Neural cell (in vitro differentiated cells): ENCODE measurements around the gene ATF7.

Experiments used
- CTCF ChIP-seq: fragments of 450-650 bp; IDR thresholded peaks from 2 replicates; pipeline ENCODE4 v1.5.1; 2014; ENCODE audit warnings: antibody characterized with exemption, mild to moderate bottlenecking, moderate library complexity; ENCODE audit not compliant: poor library complexity, severe bottlenecking
- EZH2 ChIP-seq: fragments of 200-600, 300-800 bp; shearing (Covaris generic), sonication (generic); IDR thresholded peaks from 2 replicates; pipeline ENCODE4 v1.6.1; 2014; ENCODE audit warnings: antibody characterized with exemption, low read length, borderline replicate concordance, mild to moderate bottlenecking; ENCODE audit not compliant: insufficient read depth, poor library complexity, severe bottlenecking
- REST ChIP-seq: IDR thresholded peaks from 2 replicates; pipeline ENCODE4 v1.6.1; 2012; ENCODE audit warnings: borderline replicate concordance
- TAF1 ChIP-seq: IDR thresholded peaks from 2 replicates; pipeline ENCODE4 v1.6.1; 2012; ENCODE audit warnings: low read depth

- no peak for TF ChIP-seq TAF1
- no peak for TF ChIP-seq CTCF
- TF ChIP-seq REST, result no peak
- TF ChIP-seq EZH2, result no peak
Observed at GRCh38 chr12:53657041-53657440, 30.9 kb upstream of the ATF7 start.
